Left ventricle myocardium superior (tissue), 1 donor: ENCODE data around the gene ERRFI1. TPM values are rescaled to one million over a fixed set of nuclear protein-coding genes. Genes with fewer than 3 reads are reported as not detected.

ENCODE experiments used
- ATAC-seq: fragments of 200-7000 bp; cut with Tn5 transposase; one replicate; pipeline ENCODE4 v1.9.1; 2020; ENCODE audit warnings: mild to moderate bottlenecking, moderate library complexity
- DNase-seq: peaks from one replicate; pipeline ENCODE4 v3.0.0-alpha.2; 2020
- intact Hi-C: fragments of 100-400 bp; cut with micrococcal nuclease; formaldehyde crosslinking; loops from one replicate; pipeline ENCODE4 v1.11.0; 2022
- total RNA-seq: library from RNA; stranded (reverse); fragmentation: NEBNext Ultra II Directional; extraction: Animal tissue kit (Norgen Biotek cat#: 25700); gene quantifications from one replicate; pipeline ENCODE4 v1.2.1, GENCODE V29; 2021
- donor health status: DM: no; HTN: yes; CAD: no; lungs with severe emphysema.

ERRFI1 gene
- total RNA-seq, 1 donor from 2014 or later = 10.2 TPM

GRCh38 chr1:8011923-8012858 is 13.9 kb downstream of the ERRFI1 start:
- DNase-seq = no peak
- no peak for ATAC-seq
- intact Hi-C loops = loop anchor here (10.0 kb wide), 1 partner anchor 333 kb away; no protein-coding TSS in a partner anchor

GRCh38 chr1:8011016-8011415 is 15.1 kb downstream of the ERRFI1 start:
- intact Hi-C loops = loop anchor here (10.0 kb wide), 1 partner anchor 334 kb away; no protein-coding TSS in a partner anchor
- DNase-seq (no peak), ATAC-seq (no peak)

GRCh38 chr1:8010080-8010664 is 15.9 kb downstream of the ERRFI1 start:
- ATAC-seq (no peak), DNase-seq (no peak)
- intact Hi-C loops = loop anchor here (10.0 kb wide), 1 partner anchor 335 kb away; no protein-coding TSS in a partner anchor

GRCh38 chr1:8009043-8010002 is 16.8 kb downstream of the ERRFI1 start:
- ATAC-seq = no peak
- no peak for DNase-seq
- intact Hi-C loops = loop anchor here (10.0 kb wide), 1 partner anchor 335 kb away; no protein-coding TSS in a partner anchor

GRCh38 chr1:8006037-8006963 is 19.8 kb downstream of the ERRFI1 start:
- DNase-seq = no peak
- no peak for ATAC-seq
- intact Hi-C loops = no loop called here

GRCh38 chr1:8004803-8005573 is 21.1 kb downstream of the ERRFI1 start:
- intact Hi-C loops = no loop called here
- ATAC-seq = peak; percentile 92
- DNase-seq = peak; percentile 89

- intact Hi-C loops = no loop called here
- ATAC-seq (peak; percentile 13), DNase-seq (no peak)
Observed at GRCh38 chr1:8004113-8004802, 21.9 kb downstream of the ERRFI1 start.

- DNase-seq (no peak), ATAC-seq (no peak)
- intact Hi-C loops = no loop called here
Observed at GRCh38 chr1:8003438-8004112, 22.5 kb downstream of the ERRFI1 start.

GRCh38 chr1:8002921-8003320 is 23.2 kb downstream of the ERRFI1 start:
- intact Hi-C loops = no loop called here
- ATAC-seq (no peak), DNase-seq (no peak)

GRCh38 chr1:8002329-8002910 is 23.7 kb downstream of the ERRFI1 start:
- intact Hi-C loops = no loop called here
- no peak for ATAC-seq
- no peak for DNase-seq

GRCh38 chr1:7995437-7995836 is 30.7 kb downstream of the ERRFI1 start:
- ATAC-seq = no peak
- DNase-seq = no peak
- intact Hi-C loops = no loop called here

- no peak for DNase-seq
- ATAC-seq = no peak
- intact Hi-C loops = no loop called here
Observed at GRCh38 chr1:7994827-7995226, 31.3 kb downstream of the ERRFI1 start.

- ATAC-seq (no peak), DNase-seq (no peak)
- intact Hi-C loops = no loop called here
Observed at GRCh38 chr1:7993593-7994479, 32.3 kb downstream of the ERRFI1 start.

- intact Hi-C loops = no loop called here
Observed at GRCh38 chr1:7992885-7993284, 33.2 kb downstream of the ERRFI1 start.

More at GRCh38 chr1:7992885-7993284, 33.2 kb downstream of the ERRFI1 start:
- no peak for ATAC-seq
- DNase-seq = no peak
